ENCODE data around the gene TGFB2.

GRCh38 chr1:218368686-218369085 is 23.6 kb downstream of the TGFB2 start:
- TF ChIP-seq NFIC (IDR thresholded peaks at IDR 0.05) (no peak), EGR1 (IDR thresholded peaks at IDR 0.05) (no peak), USF1 (IDR thresholded peaks at IDR 0.05) (no peak), FOXM1 (IDR thresholded peaks at IDR 0.05; ENCODE audit: borderline replicate concordance, low read depth) (no peak), CEBPB (IDR thresholded peaks at IDR 0.05) (no peak), YY1 (IDR thresholded peaks at IDR 0.05; ENCODE audit: low read depth) (no peak), RAD21 (IDR thresholded peaks at IDR 0.05; ENCODE audit: low read depth) (no peak), TAF1 (IDR thresholded peaks at IDR 0.05; ENCODE audit: low read depth) (no peak), EP300 (IDR thresholded peaks at IDR 0.05; ENCODE audit: borderline replicate concordance) (no peak), TCF12 (IDR thresholded peaks at IDR 0.05; ENCODE audit: low read depth) (no peak), CREB1 (IDR thresholded peaks at IDR 0.05; ENCODE audit: low read depth) (no peak), REST (IDR thresholded peaks at IDR 0.05; ENCODE audit: low read depth) (no peak), MAX (IDR thresholded peaks at IDR 0.05) (no peak), ZBTB7A (IDR thresholded peaks at IDR 0.05; ENCODE audit: low read depth) (no peak)

Measured in Ishikawa (cell line).